Smooth muscle cell (in vitro differentiated cells): ENCODE measurements around the gene MCM3AP. TPM values are rescaled to one million over a fixed set of nuclear protein-coding genes. Genes with fewer than 3 reads are reported as not detected.

Experiments used
- DNase-seq: peaks from one replicate; lab custom pipeline; 2025; ENCODE audit not compliant: unreplicated experiment; lab: John Stamatoyannopoulos, UW
- H2AFZ ChIP-seq: fragments of 200-600 bp; sonication (generic); 2 replicates; pipeline ENCODE4 v1.6.0; 2016; ENCODE audit warnings: antibody characterized with exemption, low read depth, mild to moderate bottlenecking
- H3F3A ChIP-seq: fragments of 200-600 bp; sonication (generic); 2 replicates; pipeline ENCODE4 v1.6.0; 2017; ENCODE audit warnings: antibody characterized with exemption, low read depth
- H3K27ac ChIP-seq: fragments of 200-600 bp; sonication (generic); 2 replicates; pipeline ENCODE4 v1.5.1; 2016; ENCODE audit warnings: low read depth, mild to moderate bottlenecking
- H3K27me3 ChIP-seq: fragments of 200-600 bp; sonication (generic); 2 replicates; pipeline ENCODE4 v1.6.1; 2016; ENCODE audit warnings: low read depth, mild to moderate bottlenecking
- H3K36me3 ChIP-seq: fragments of 200-600 bp; sonication (generic); 2 replicates; pipeline ENCODE4 v1.5.1; 2016; ENCODE audit warnings: low read depth
- H3K4me1 ChIP-seq: fragments of 200-600 bp; sonication (generic); 2 replicates; pipeline ENCODE4 v1.5.1; 2016; ENCODE audit warnings: low read depth
- H3K4me2 ChIP-seq: fragments of 200-600 bp; sonication (generic); 2 replicates; pipeline ENCODE4 v1.6.0; 2016; ENCODE audit warnings: mild to moderate bottlenecking
- H3K4me3 ChIP-seq: fragments of 200-600 bp; sonication (generic); 2 replicates; pipeline ENCODE4 v1.5.1; 2016; ENCODE audit warnings: mild to moderate bottlenecking
- H3K79me2 ChIP-seq: fragments of 200-600 bp; sonication (generic); 2 replicates; pipeline ENCODE4 v1.6.0; 2016; ENCODE audit warnings: low read depth, mild to moderate bottlenecking
- H3K9ac ChIP-seq: fragments of 200-600 bp; sonication (generic); 2 replicates; pipeline ENCODE4 v1.6.0; 2016; ENCODE audit warnings: low read depth
- H3K9me3 ChIP-seq: fragments of 200-600 bp; sonication (generic); replicated peaks from 2 replicates; pipeline ENCODE4 v1.5.1; 2016; ENCODE audit warnings: low read depth
- H4K20me1 ChIP-seq: fragments of 200-600 bp; sonication (generic); 2 replicates; pipeline ENCODE4 v1.6.0; 2016; ENCODE audit warnings: low read depth
- WGBS: methylation state at CpG from one replicate; pipeline ENCODE4 v1.1.7; 2016; ENCODE audit warnings: low lambda C conversion rate; 5-methylcytosine and 5-hydroxymethylcytosine counted together
- polyA plus RNA-seq: library from polyadenylated mRNA; unstranded; fragments of >200 nt; fragmentation: Nextera tagmentation; extraction: Ambion mirVana; gene quantifications from 2 replicates; pipeline ENCODE4 v1.2.1, GENCODE V29; 2016
- total RNA-seq: library from RNA; depleted of rRNA; stranded (reverse); fragments of >200 nt; gene quantifications from 2 replicates; pipeline ENCODE4 v1.2.3, GENCODE V29; 2014
- TF ChIP-seq, protein P1 (sequence below): fragments of 200-600 bp; sonication (generic); IDR thresholded peaks from 2 replicates; pipeline ENCODE4 v1.5.1; 2017; ENCODE audit warnings: borderline replicate concordance, mild to moderate bottlenecking, antibody characterized with exemption; ENCODE audit not compliant: insufficient read depth, poor library complexity, severe bottlenecking

MCM3AP gene
- total and polyA plus RNA-seq, 2 experiments from 2014 or later = 39.2 to 51.5 TPM

GRCh38 chr21:46211376-46211775 lies 74.0 kb downstream of the MCM3AP start:
- Histone ChIP-seq H3K9ac (no peak overlapping the region), H3K79me2 (no peaks in the 10 kb centered on the region), H3K4me3 (no peak overlapping the region)

DNA sequence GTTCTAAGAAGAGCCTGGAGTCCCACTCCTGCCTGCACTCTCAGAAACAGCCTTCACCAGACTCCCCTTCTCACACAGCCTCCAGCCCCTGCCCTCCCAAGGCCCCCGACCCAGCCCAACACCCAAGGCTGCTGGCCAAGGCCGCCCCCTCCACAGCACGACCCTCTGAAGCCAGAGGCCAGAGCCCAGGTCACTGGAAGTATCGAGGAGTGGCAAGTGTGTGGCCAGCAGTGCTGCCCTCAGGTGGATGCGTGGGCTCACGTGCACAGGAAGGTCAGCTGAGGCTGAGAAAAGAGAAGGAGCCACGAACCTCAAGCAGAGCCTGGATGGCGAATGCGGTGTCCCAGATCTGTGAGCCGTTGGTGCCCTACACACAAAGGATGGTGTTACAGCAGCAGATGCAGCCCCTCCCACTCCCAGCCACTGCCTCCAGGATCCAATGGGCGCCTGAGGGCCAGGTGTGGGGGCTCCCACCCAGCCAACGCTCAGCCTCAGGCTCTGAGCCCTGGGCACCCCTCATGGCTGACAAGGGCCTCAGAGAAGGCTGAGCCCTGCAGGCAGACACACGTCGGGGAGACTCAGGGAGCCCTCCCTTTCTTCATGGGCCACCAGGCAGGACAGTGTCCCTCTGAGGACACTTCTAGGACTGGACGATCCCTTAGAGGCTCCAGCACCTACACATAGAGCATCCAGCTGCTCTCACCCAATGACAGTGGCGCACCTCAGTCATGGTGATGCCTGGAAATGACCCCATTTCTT lies 74.9 kb downstream of the MCM3AP start:
- no peaks in the 10 kb centered on the region for H3K79me2 ChIP-seq
- H3K4me2 ChIP-seq = no peak overlapping the region
- no peaks in the 10 kb centered on the region for H3K4me1 ChIP-seq
- no peaks in the 10 kb centered on the region for H3F3A ChIP-seq
- peaks cover 9% of the 10 kb centered on the region for H4K20me1 ChIP-seq
- TF ChIP-seq, protein P1, sequence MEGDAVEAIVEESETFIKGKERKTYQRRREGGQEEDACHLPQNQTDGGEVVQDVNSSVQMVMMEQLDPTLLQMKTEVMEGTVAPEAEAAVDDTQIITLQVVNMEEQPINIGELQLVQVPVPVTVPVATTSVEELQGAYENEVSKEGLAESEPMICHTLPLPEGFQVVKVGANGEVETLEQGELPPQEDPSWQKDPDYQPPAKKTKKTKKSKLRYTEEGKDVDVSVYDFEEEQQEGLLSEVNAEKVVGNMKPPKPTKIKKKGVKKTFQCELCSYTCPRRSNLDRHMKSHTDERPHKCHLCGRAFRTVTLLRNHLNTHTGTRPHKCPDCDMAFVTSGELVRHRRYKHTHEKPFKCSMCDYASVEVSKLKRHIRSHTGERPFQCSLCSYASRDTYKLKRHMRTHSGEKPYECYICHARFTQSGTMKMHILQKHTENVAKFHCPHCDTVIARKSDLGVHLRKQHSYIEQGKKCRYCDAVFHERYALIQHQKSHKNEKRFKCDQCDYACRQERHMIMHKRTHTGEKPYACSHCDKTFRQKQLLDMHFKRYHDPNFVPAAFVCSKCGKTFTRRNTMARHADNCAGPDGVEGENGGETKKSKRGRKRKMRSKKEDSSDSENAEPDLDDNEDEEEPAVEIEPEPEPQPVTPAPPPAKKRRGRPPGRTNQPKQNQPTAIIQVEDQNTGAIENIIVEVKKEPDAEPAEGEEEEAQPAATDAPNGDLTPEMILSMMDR = no peak
- no peak overlapping the region for H3K27ac ChIP-seq
- no peak overlapping the region for H2AFZ ChIP-seq
- H3K4me3 ChIP-seq = no peak overlapping the region
- no peaks in the 10 kb centered on the region for H3K27me3 ChIP-seq
- no peak overlapping the region for H3K9ac ChIP-seq
- H3K36me3 ChIP-seq = no peaks in the 10 kb centered on the region
- DNase-seq = no peak
- WGBS = 92% methylated on average over 16 of the region's 16 CpGs
- H3K9me3 ChIP-seq = no peaks in the 10 kb centered on the region

More at GRCh38 chr21:46211376-46211775, 74.0 kb downstream of the MCM3AP start:
- no peak overlapping the region for H2AFZ ChIP-seq
- H3K27ac ChIP-seq = no peak overlapping the region
- no peaks in the 10 kb centered on the region for H3K4me1 ChIP-seq
- DNase-seq = no peak
- H3K4me2 ChIP-seq = no peak overlapping the region
- no peaks in the 10 kb centered on the region for H3K36me3 ChIP-seq
- TF ChIP-seq, protein P1 = no peak
- H3K27me3 ChIP-seq = no peaks in the 10 kb centered on the region
- WGBS = 96% methylated on average over 7 of the region's 7 CpGs
- peaks cover 9% of the 10 kb centered on the region for H4K20me1 ChIP-seq
- no peaks in the 10 kb centered on the region for H3F3A ChIP-seq
- H3K9me3 ChIP-seq = no peaks in the 10 kb centered on the region

DNA sequence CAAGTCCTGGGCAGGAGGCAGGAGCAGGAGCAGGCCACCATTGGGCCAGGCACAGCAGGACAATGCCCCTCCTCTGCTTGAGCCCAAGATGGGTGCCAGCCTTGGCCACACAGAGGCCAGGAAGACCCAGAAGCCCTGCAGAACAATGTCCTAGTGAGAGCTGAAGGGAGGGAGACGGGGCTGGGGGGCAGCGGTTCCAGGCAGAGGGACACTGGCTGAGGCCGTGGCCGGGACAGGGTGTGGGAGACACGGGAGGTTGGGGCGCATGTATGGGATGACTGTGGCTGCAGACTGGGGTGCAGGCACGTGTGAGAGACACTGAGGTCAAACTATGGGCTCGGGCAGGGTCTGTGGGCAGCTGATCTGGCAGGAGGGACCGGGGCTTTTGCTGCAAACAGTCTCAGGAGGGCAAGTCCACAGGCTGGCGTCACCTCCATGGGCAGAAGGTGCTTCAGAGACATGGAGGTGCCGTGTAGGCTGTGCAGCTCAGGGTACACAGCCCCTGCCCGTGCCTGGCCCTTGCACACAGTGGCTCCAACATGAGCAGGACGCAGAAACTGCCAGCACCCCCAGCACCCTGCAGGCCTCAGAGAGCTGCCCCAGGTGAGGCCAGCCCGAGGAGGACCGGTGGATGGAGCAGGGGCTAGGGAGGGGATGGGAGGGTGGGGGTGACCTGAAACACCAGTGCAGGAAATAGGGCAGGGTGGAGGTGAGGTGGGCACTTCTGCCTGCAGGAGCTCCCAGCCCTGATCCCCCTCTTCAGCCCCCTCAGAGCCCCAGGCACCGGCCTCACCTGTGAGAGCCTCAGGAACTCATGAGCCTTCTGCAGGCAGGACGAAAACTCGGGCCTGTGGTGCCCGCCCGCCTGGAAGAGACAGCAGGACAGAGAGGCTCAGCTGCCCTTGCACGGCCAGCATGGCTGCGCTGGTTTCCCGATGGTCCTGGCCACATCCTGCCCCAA lies 76.4 kb downstream of the MCM3AP start:
- TF ChIP-seq, protein P1 = no peak
- Histone ChIP-seq H3K79me2 (no peaks in the 10 kb centered on the region), H3K4me3 (no peak overlapping the region), H2AFZ (no peak overlapping the region), H3K27ac (no peak overlapping the region), H3K4me1 (no peaks in the 10 kb centered on the region), H3K9ac (no peak overlapping the region), H3K27me3 (no peaks in the 10 kb centered on the region), H3K36me3 (peaks cover 7% of the 10 kb centered on the region), H3F3A (peaks cover 5% of the 10 kb centered on the region), H4K20me1 (peaks cover 9% of the 10 kb centered on the region), H3K9me3 (no peaks in the 10 kb centered on the region), H3K4me2 (no peak overlapping the region)
- no peak for DNase-seq
- WGBS = 99% methylated on average over 19 of the region's 23 CpGs
